Choroid plexus epithelial cell (primary cell): ENCODE data around the gene IQCB1.
"Not testable (repeated sequence)": the region's sequence is repeated elsewhere in the genome, so short reads cannot be mapped to it uniquely, and the experiment has no call there.

ENCODE experiments used
- DNase-seq: peaks from one replicate; pipeline ENCODE4 v3.0.0-alpha.2; 2010; ENCODE audit warnings: low read depth
- H3K4me3 ChIP-seq: 2 replicates; pipeline ENCODE4 v1.5.1; 2011; ENCODE audit warnings: low read depth, mild to moderate bottlenecking, control low read depth, low read length, moderate library complexity
- CTCF ChIP-seq: conservative IDR thresholded peaks from 2 replicates; pipeline ENCODE4 v1.5.1; 2011; ENCODE audit warnings: low read depth, mild to moderate bottlenecking, control low read depth, inconsistent platforms, low read length, moderate library complexity

IQCB1 gene

GRCh38 chr3:121863801-121864200 is 28.9 kb upstream of the IQCB1 start:
- H3K4me3 ChIP-seq, result no peak overlapping the region
- no peak for DNase-seq
- TF ChIP-seq CTCF, result no peak

GRCh38 chr3:121863247-121863646 is 28.4 kb upstream of the IQCB1 start:
- not testable (repeated sequence) for DNase-seq, H3K4me3 ChIP-seq

- H3K4me3 ChIP-seq, DNase-seq: not testable (repeated sequence)
Observed at GRCh38 chr3:121857778-121858177, 22.9 kb upstream of the IQCB1 start.

- peak; percentile 41 for TF ChIP-seq CTCF
- no peak overlapping the region for H3K4me3 ChIP-seq
- peak; percentile 36 for DNase-seq
Observed at GRCh38 chr3:121855555-121855954, 20.7 kb upstream of the IQCB1 start.

- no peak for TF ChIP-seq CTCF
- no peak for DNase-seq
- no peak overlapping the region for H3K4me3 ChIP-seq
Observed at GRCh38 chr3:121852256-121852655, 17.4 kb upstream of the IQCB1 start.

GRCh38 chr3:121844892-121845291 is 10.0 kb upstream of the IQCB1 start:
- TF ChIP-seq CTCF, result no peak
- no peak overlapping the region for H3K4me3 ChIP-seq
- DNase-seq, result no peak

- H3K4me3 ChIP-seq, result no peak overlapping the region
- no peak for TF ChIP-seq CTCF
- DNase-seq, result no peak
Observed at GRCh38 chr3:121839962-121840361, 5.1 kb upstream of the IQCB1 start.

- TF ChIP-seq CTCF, result no peak
- no peak overlapping the region for H3K4me3 ChIP-seq
- DNase-seq, result no peak
Observed at GRCh38 chr3:121836481-121836880, 1.6 kb upstream of the IQCB1 start.
